Large intestine (tissue), 3 donors: Measurements from ENCODE around the gene CEP83. TPM values are rescaled to one million over a fixed set of nuclear protein-coding genes. Genes with fewer than 3 reads are reported as not detected.
"Not testable (repeated sequence)": the region's sequence is repeated elsewhere in the genome, so short reads cannot be mapped to it uniquely, and the experiment has no call there.

Experiments used
- DNase-seq, 2 donors: peaks; one replicate each; pipeline versions ENCODE4 v3.0.0 to v3.0.0-alpha.2; 2013
- H3K27ac ChIP-seq: one replicate; pipeline ENCODE4 v1.5.1; 2013; ENCODE audit warnings: low read length
- H3K27me3 ChIP-seq: 2 replicates; pipeline ENCODE4 v1.6.1; 2013; ENCODE audit warnings: low read length; ENCODE audit not compliant: control insufficient read depth, insufficient read depth
- H3K36me3 ChIP-seq: 2 replicates; pipeline ENCODE4 v1.6.1; 2013; ENCODE audit warnings: low read length; ENCODE audit not compliant: control insufficient read depth, insufficient read depth
- H3K4me1 ChIP-seq: one replicate; pipeline ENCODE4 v1.6.1; 2013; ENCODE audit warnings: low read length; ENCODE audit not compliant: control insufficient read depth, insufficient read depth
- H3K4me3 ChIP-seq: one replicate; pipeline ENCODE4 v1.5.1; 2013; ENCODE audit warnings: low read length
- H3K9me3 ChIP-seq: one replicate; pipeline ENCODE4 v1.6.1; 2013; ENCODE audit warnings: mild to moderate bottlenecking, low read depth, low read length, moderate library complexity; ENCODE audit not compliant: control insufficient read depth
- WGBS: methylation state at CpG from one replicate; pipeline ENCODE4 v1.1.5; 2013; ENCODE audit warnings: low lambda C conversion rate; ENCODE audit not compliant: insufficient coverage; 5-methylcytosine and 5-hydroxymethylcytosine counted together
- polyA plus RNA-seq: library from polyadenylated mRNA; unstranded; fragments of 120-200 nt; gene quantifications from one replicate; pipeline ENCODE4 v1.2.1, GENCODE V29; 2013

The CEP83 gene
- polyA plus RNA-seq, 1 donor: 20.3 TPM

GRCh38 chr12:94416613-94417012 is 43.1 kb downstream of the CEP83 start:
- DNase-seq: no peak
- Histone ChIP-seq H3K4me3 (no peak overlapping the region), H3K27ac (no peak overlapping the region), H3K27me3 (no peaks in the 10 kb centered on the region), H3K4me1 (no peaks in the 10 kb centered on the region), H3K9me3 (peaks cover 24% of the 10 kb centered on the region), H3K36me3 (no peaks in the 10 kb centered on the region)
- WGBS: no CpG with 5 or more reads among the region's 2 CpGs

GRCh38 chr12:94415066-94415465 is 44.6 kb downstream of the CEP83 start:
- no peak for DNase-seq
- H3K36me3 ChIP-seq: no peaks in the 10 kb centered on the region
- H3K27ac ChIP-seq: no peak overlapping the region
- no peaks in the 10 kb centered on the region for H3K27me3 ChIP-seq
- H3K4me1 ChIP-seq: no peaks in the 10 kb centered on the region
- H3K9me3 ChIP-seq: peaks cover 16% of the 10 kb centered on the region
- H3K4me3 ChIP-seq: no peak overlapping the region

GRCh38 chr12:94405413-94406116 is 54.1 kb downstream of the CEP83 start:
- WGBS: no CpG with 5 or more reads among the region's 3 CpGs
- Histone ChIP-seq H3K27ac (peak overlapping the region; percentile 52), H3K4me1 (no peaks in the 10 kb centered on the region), H3K4me3 (no peak overlapping the region), H3K27me3 (no peaks in the 10 kb centered on the region), H3K9me3 (peaks cover 3% of the 10 kb centered on the region), H3K36me3 (peaks cover 3% of the 10 kb centered on the region)
- no peak for DNase-seq

GRCh38 chr12:94404854-94405253 is 54.8 kb downstream of the CEP83 start:
- no peak for DNase-seq
- Histone ChIP-seq H3K4me1 (no peaks in the 10 kb centered on the region), H3K36me3 (peaks cover 3% of the 10 kb centered on the region), H3K27me3 (no peaks in the 10 kb centered on the region), H3K4me3 (no peak overlapping the region), H3K9me3 (peaks cover 3% of the 10 kb centered on the region), H3K27ac (no peak overlapping the region)
- 100% methylated on average over 1 of the region's 2 CpGs for WGBS

- Histone ChIP-seq H3K27me3 (no peaks in the 10 kb centered on the region), H3K27ac (no peak overlapping the region), H3K36me3 (peaks cover 3% of the 10 kb centered on the region), H3K4me1 (no peaks in the 10 kb centered on the region), H3K4me3 (no peak overlapping the region), H3K9me3 (peaks cover 7% of the 10 kb centered on the region)
- WGBS: 100% methylated on average over 1 of the region's 2 CpGs
- DNase-seq: no peak
These were observed 58.3 kb downstream of the CEP83 start for GRCh38 chr12:94401326-94401725.

GRCh38 chr12:94398685-94399084 is 61.0 kb downstream of the CEP83 start:
- WGBS: no CpG with 5 or more reads among the region's 5 CpGs
- H3K27ac ChIP-seq, H3K9me3 ChIP-seq, H3K27me3 ChIP-seq, DNase-seq, H3K4me3 ChIP-seq, H3K4me1 ChIP-seq, H3K36me3 ChIP-seq: not testable (repeated sequence)

- H3K4me1 ChIP-seq: no peaks in the 10 kb centered on the region
- H3K27ac ChIP-seq: no peak overlapping the region
- DNase-seq: no peak
- H3K4me3 ChIP-seq: no peak overlapping the region
- no peaks in the 10 kb centered on the region for H3K27me3 ChIP-seq
- peaks cover 2% of the 10 kb centered on the region for H3K36me3 ChIP-seq
- H3K9me3 ChIP-seq: peaks cover 4% of the 10 kb centered on the region
- 100% methylated on average over 2 of the region's 4 CpGs for WGBS
These were observed 62.3 kb downstream of the CEP83 start for GRCh38 chr12:94397401-94397800.

GRCh38 chr12:94396014-94396413 is 63.7 kb downstream of the CEP83 start:
- not testable (repeated sequence) for H3K9me3 ChIP-seq, H3K4me3 ChIP-seq, DNase-seq, H3K4me1 ChIP-seq, H3K36me3 ChIP-seq, H3K27me3 ChIP-seq, H3K27ac ChIP-seq
- WGBS: 83% methylated on average over 1 of the region's 4 CpGs

- no peak overlapping the region for H3K4me3 ChIP-seq
- WGBS: no CpG with 5 or more reads among the region's 4 CpGs
- H3K36me3 ChIP-seq: peaks cover 2% of the 10 kb centered on the region
- H3K4me1 ChIP-seq: no peaks in the 10 kb centered on the region
- H3K27ac ChIP-seq: no peak overlapping the region
- H3K9me3 ChIP-seq: peaks cover 3% of the 10 kb centered on the region
- DNase-seq: no peak
- H3K27me3 ChIP-seq: no peaks in the 10 kb centered on the region
These were observed 69.6 kb downstream of the CEP83 start for GRCh38 chr12:94390130-94390485.

- not testable (repeated sequence) for H3K36me3 ChIP-seq, H3K4me3 ChIP-seq, DNase-seq, H3K27ac ChIP-seq, H3K9me3 ChIP-seq, H3K4me1 ChIP-seq, H3K27me3 ChIP-seq
- WGBS: no CpG with 5 or more reads among the region's 16 CpGs
These were observed 70.1 kb downstream of the CEP83 start for GRCh38 chr12:94389482-94390129.

- Histone ChIP-seq H3K9me3 (peaks cover 6% of the 10 kb centered on the region), H3K36me3 (peaks cover 6% of the 10 kb centered on the region), H3K4me1 (no peaks in the 10 kb centered on the region), H3K27me3 (no peaks in the 10 kb centered on the region), H3K4me3 (no peak overlapping the region), H3K27ac (no peak overlapping the region)
- no peak for DNase-seq
- 67% methylated on average over 1 of the region's 1 CpG for WGBS
These were observed 73.2 kb downstream of the CEP83 start for GRCh38 chr12:94386422-94386821.
